Esophagus squamous epithelium (tissue), 5 donors: ENCODE data around the gene CYB5R4. TPM values are rescaled to one million over a fixed set of nuclear protein-coding genes. Genes with fewer than 3 reads are reported as not detected.

Experiments
- DNase-seq: peaks from one replicate; lab custom pipeline; 2025; lab: John Stamatoyannopoulos, UW
- H3K27ac ChIP-seq, 4 donors: fragments of 200-600 bp; sonication (generic); one replicate each; pipeline ENCODE4 v1.5.1; 2016 to 2019; ENCODE audit warnings: mild to moderate bottlenecking in 1 of 4
- H3K27me3 ChIP-seq, 4 donors: fragments of 200-600 bp; sonication (generic); 1 replicate in 3 of 4; 2 replicates in 1 of 4; pipeline versions ENCODE4 v1.5.1 to v1.6.0; 2017 to 2021; ENCODE audit warnings: antibody characterized with exemption in 1 of 4
- H3K36me3 ChIP-seq, 3 donors: fragments of 200-600 bp; sonication (generic); one replicate each; pipeline ENCODE4 v1.5.1; 2016 to 2019
- H3K4me1 ChIP-seq, 3 donors: fragments of 200-600 bp; sonication (generic); one replicate each; pipeline ENCODE4 v1.5.1; 2017 to 2019
- H3K4me3 ChIP-seq, 4 donors: fragments of 200-600 bp; sonication (generic); 1 replicate in 3 of 4; 2 replicates in 1 of 4; pipeline ENCODE4 v1.5.1; 2016 to 2019; ENCODE audit warnings: mild to moderate bottlenecking in 2 of 4, moderate library complexity in 1 of 4
- H3K9me3 ChIP-seq, 3 donors: fragments of 200-600 bp; sonication (generic); one replicate each; pipeline ENCODE4 v1.5.1; 2016 to 2019
- CTCF ChIP-seq, 6 experiments: fragments of 450-650 bp in 4 of 6; fragments of 200-600 bp in 2 of 6; sonication (generic) in 2 of 6; IDR thresholded peaks; one replicate each; pipeline ENCODE4 v1.5.1; 2016 to 2019; ENCODE audit warnings: antibody characterized with exemption in 6 of 6, mild to moderate bottlenecking in 4 of 6, moderate library complexity in 4 of 6
- POLR2A ChIP-seq, 4 donors: fragments of 450-650 bp; IDR thresholded peaks; one replicate each; pipeline ENCODE4 v1.6.1; 2017; ENCODE audit warnings: antibody characterized with exemption in 4 of 4, mild to moderate bottlenecking in 4 of 4, moderate library complexity in 3 of 4
- WGBS, 2 donors: methylation state at CpG; one replicate each; pipeline ENCODE4 v1.1.5; 2018; 5-methylcytosine and 5-hydroxymethylcytosine counted together
- intact Hi-C: fragments of 100-400 bp; cut with DNase I; formaldehyde crosslinking; loops from one replicate; pipeline ENCODE4 v1.15.0; 2022
- total RNA-seq, 4 donors: library from RNA; depleted of rRNA; stranded (reverse); fragments of >200 nt; gene quantifications; one replicate each; pipeline ENCODE4 v1.1.0, GENCODE V29; 2016
- donor health status: DM: yes; HTN: yes; CAD: no.

Gene CYB5R4
- total RNA-seq, 4 donors from 2014 or later: 9.2 to 32.7 (median 14.2) TPM

DNA sequence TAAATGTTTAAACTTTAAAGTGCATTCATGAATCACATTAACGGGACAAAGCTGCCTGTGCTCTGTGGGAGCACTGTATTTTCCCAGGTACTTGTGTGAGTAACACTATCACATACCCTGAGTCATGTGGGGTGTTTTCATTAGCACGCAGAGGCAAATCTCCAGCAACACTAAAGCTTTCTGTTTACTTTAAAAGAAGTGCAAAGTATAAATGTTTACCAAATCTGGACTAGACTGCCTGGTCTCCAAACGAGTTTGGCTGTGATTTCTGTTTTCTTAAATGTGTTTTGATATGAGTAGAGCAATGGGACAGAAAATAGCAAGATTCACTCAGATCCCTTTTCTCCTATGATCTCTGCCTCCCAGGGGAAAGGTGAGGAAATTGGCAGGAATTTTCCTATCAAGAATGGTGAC is 35.1 kb upstream of the CYB5R4 start:
- Histone ChIP-seq H3K27me3 (no peaks in the 10 kb centered on the region), H3K27ac (no peak overlapping the region), H3K4me3 (no peak overlapping the region), H3K4me1 (peaks cover 0 to 8% (median 0%) of the 10 kb centered on the region in 3 donors), H3K9me3 (no peaks in the 10 kb centered on the region), H3K36me3 (no peaks in the 10 kb centered on the region)
- no peak for DNase-seq
- TF ChIP-seq CTCF (IDR thresholded peaks at IDR 0.05) (no peak), POLR2A (IDR thresholded peaks at IDR 0.05) (no peak)
- intact Hi-C loops: no loop called here
- WGBS, 2 donors: 6 to 7% methylated on average over 3 of the region's 3 CpGs

- 0 to 24% methylated on average over 2 of the region's 2 CpGs for WGBS, 2 donors
- intact Hi-C loops: no loop called here
- Histone ChIP-seq H3K27me3 (no peaks in the 10 kb centered on the region), H3K9me3 (no peaks in the 10 kb centered on the region), H3K4me3 (no peak overlapping the region), H3K27ac (no peak overlapping the region), H3K4me1 (peaks cover 0 to 8% (median 0%) of the 10 kb centered on the region in 3 donors), H3K36me3 (no peaks in the 10 kb centered on the region)
- no peak for DNase-seq
- TF ChIP-seq POLR2A (IDR thresholded peaks at IDR 0.05): no peak
- TF ChIP-seq CTCF (IDR thresholded peaks at IDR 0.05): no peak
Measured at GRCh38 chr6:83824831-83825230, 34.7 kb upstream of the CYB5R4 start.

GRCh38 chr6:83827050-83827449 is 32.4 kb upstream of the CYB5R4 start:
- Histone ChIP-seq H3K36me3 (no peaks in the 10 kb centered on the region), H3K27ac (no peak overlapping the region), H3K9me3 (no peaks in the 10 kb centered on the region), H3K4me1 (peaks cover 0 to 8% (median 0%) of the 10 kb centered on the region in 3 donors), H3K27me3 (no peaks in the 10 kb centered on the region), H3K4me3 (no peak overlapping the region)
- TF ChIP-seq POLR2A (IDR thresholded peaks at IDR 0.05) (no peak), CTCF (IDR thresholded peaks at IDR 0.05) (no peak)
- intact Hi-C loops: no loop called here
- DNase-seq: no peak
- 25 to 50% methylated on average over 1 to 2 of the region's 2 CpGs for whole genome bisulfite sequencing, 2 donors

- intact Hi-C loops: no loop called here
- no peak overlapping the region for H3K27ac ChIP-seq
- DNase-seq: no peak
- TF ChIP-seq CTCF (IDR thresholded peaks at IDR 0.05): no peak
- no peak for TF ChIP-seq POLR2A (IDR thresholded peaks at IDR 0.05)
- no peaks in the 10 kb centered on the region for H3K4me1 ChIP-seq
- 65 to 71% methylated on average over 6 of the region's 6 CpGs for WGBS, 2 donors
- no peaks in the 10 kb centered on the region for H3K36me3 ChIP-seq
- no peak overlapping the region for H3K4me3 ChIP-seq
- peaks cover 0 to under 1% (median 0%) of the 10 kb centered on the region in 3 donors for H3K9me3 ChIP-seq
- H3K27me3 ChIP-seq: no peaks in the 10 kb centered on the region
Measured at GRCh38 chr6:83838727-83839126, 20.8 kb upstream of the CYB5R4 start.

- intact Hi-C loops: no loop called here
- TF ChIP-seq POLR2A (IDR thresholded peaks at IDR 0.05) (no peak), CTCF (IDR thresholded peaks at IDR 0.05) (no peak)
- no peaks in the 10 kb centered on the region for H3K4me1 ChIP-seq
- DNase-seq: no peak
- H3K27ac ChIP-seq: no peak overlapping the region
- H3K27me3 ChIP-seq: no peaks in the 10 kb centered on the region
- H3K9me3 ChIP-seq: no peaks in the 10 kb centered on the region
- no peak overlapping the region for H3K4me3 ChIP-seq
- WGBS, 2 donors: 74 to 76% methylated on average over 3 of the region's 3 CpGs
- H3K36me3 ChIP-seq: no peaks in the 10 kb centered on the region
Measured at GRCh38 chr6:83844170-83844569, 15.3 kb upstream of the CYB5R4 start.
